HepG2 (cell line): ENCODE measurements around the gene FYTTD1. TPM values are rescaled to one million over a fixed set of nuclear protein-coding genes. Genes with fewer than 3 reads are reported as not detected.

Source experiments
- E2F5 ChIP-seq: sonication (generic); formaldehyde crosslinking; conservative IDR thresholded peaks from 2 replicates; pipeline ENCODE4 v1.4.0; 2020; ENCODE audit warnings: missing genetic modification reagents
- GATAD2A ChIP-seq: IDR thresholded peaks from 2 replicates; pipeline ENCODE4 v1.6.1; 2016
- HOXA3 ChIP-seq: sonication (generic); formaldehyde crosslinking; IDR thresholded peaks from 2 replicates; pipeline ENCODE4 v1.5.0; 2020; ENCODE audit warnings: missing genetic modification reagents
- THAP8 ChIP-seq: sonication (generic); formaldehyde crosslinking; IDR thresholded peaks from 2 replicates; pipeline ENCODE4 v1.5.1; 2020; ENCODE audit warnings: missing genetic modification reagents, mild to moderate bottlenecking, borderline replicate concordance
- ZNF329 ChIP-seq: sonication (generic); formaldehyde crosslinking; IDR thresholded peaks from 2 replicates; pipeline ENCODE4 v1.9.0; 2021; ENCODE audit warnings: low read depth, mild to moderate bottlenecking, missing genetic modification reagents
- ZNF780A ChIP-seq: sonication (generic); formaldehyde crosslinking; IDR thresholded peaks from 2 replicates; pipeline ENCODE4 v1.8.0; 2022; ENCODE audit warnings: mild to moderate bottlenecking, missing genetic modification reagents, moderate library complexity
- polyA plus RNA-seq, 8 experiments: library from polyadenylated mRNA; depleted of rRNA in 3 of 8; stranded (reverse) in 7 of 8; unstranded in 1 of 8; fragments of >200 nt; fragmentation: Illumina TruSeq in 4 of 8; extraction: Trizol in 4 of 8; gene quantifications; 2 replicates each; pipeline versions ENCODE4 v1.2.1 to v1.2.3, GENCODE V29; 2011 to 2016; ENCODE audit warnings: low read depth in 4 of 8, missing spikeins in 1 of 8, mixed read lengths in 1 of 8; ENCODE audit not compliant: insufficient read depth in 1 of 8
- total RNA-seq, 5 experiments: library from RNA; depleted of rRNA; stranded (reverse); fragments of >200 nt; fragmentation: Illumina TruSeq; extraction: Trizol; gene quantifications; 2 replicates each; pipeline ENCODE4 v1.2.3, GENCODE V29; 2016; ENCODE audit warnings: low read depth in 1 of 5
- TF ChIP-seq, protein P1 (sequence below): sonication (generic); formaldehyde crosslinking; IDR thresholded peaks from 2 replicates; pipeline ENCODE4 v1.5.0; 2020; ENCODE audit warnings: mild to moderate bottlenecking, missing genetic modification reagents, borderline replicate concordance
- TF ChIP-seq, protein P2 (sequence below): sonication (generic); formaldehyde crosslinking; IDR thresholded peaks from 2 replicates; pipeline ENCODE4 v1.8.0; 2022; ENCODE audit warnings: missing genetic modification reagents, mild to moderate bottlenecking, borderline replicate concordance
- TF ChIP-seq, protein P3 (sequence below): sonication (generic); formaldehyde crosslinking; IDR thresholded peaks from 2 replicates; pipeline ENCODE4 v1.4.0; 2020; ENCODE audit warnings: missing genetic modification reagents

The FYTTD1 gene
- total and polyA plus RNA-seq, 2 of the 13 experiments (the other 11 are each of a cell fraction or from before 2014, with no cell fraction given), result 6.5 to 28.8 TPM

DNA sequence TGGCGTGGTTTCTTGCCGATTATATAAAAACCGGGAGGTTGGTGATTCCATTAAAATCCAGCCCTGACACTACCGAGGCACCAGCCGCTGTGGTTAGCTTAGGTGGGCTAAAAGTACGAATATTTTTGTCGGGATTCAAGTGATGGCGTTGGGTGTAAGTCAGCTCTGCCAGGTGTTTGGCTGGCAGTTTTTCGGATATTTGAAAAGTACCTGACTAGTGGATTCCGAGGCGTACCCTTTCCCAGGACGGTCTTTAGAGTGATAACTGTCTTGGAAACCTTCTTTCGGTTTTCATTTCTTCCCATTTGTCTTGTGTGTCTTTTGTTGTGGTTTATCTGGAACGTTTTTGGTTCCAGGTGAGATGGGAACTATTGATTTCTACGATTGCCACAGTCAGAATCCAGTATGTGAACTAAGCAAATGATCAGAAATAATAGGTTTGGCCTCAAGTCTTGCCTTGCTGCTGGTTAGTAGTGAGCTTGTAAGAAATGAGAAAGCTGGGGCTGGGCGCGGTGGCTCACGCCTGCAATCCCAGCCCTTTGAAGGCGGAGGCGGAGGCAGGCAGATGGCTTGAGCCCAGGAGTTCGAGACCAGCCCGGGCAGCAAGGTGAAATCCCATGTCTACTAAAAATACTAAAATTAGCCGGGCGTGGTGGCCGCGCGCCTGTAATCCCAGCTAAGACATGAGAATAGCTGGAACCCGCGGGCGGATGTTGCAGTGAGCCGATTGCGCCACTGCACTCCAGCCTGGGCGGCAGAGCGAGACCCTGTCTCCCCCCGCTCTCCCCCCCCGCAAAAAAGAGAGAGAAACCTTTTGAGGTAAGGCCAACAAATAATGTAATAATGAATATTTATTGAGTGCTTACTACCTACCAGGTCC is 1.4 kb downstream of the FYTTD1 start (continued):
- TF ChIP-seq, protein P1, sequence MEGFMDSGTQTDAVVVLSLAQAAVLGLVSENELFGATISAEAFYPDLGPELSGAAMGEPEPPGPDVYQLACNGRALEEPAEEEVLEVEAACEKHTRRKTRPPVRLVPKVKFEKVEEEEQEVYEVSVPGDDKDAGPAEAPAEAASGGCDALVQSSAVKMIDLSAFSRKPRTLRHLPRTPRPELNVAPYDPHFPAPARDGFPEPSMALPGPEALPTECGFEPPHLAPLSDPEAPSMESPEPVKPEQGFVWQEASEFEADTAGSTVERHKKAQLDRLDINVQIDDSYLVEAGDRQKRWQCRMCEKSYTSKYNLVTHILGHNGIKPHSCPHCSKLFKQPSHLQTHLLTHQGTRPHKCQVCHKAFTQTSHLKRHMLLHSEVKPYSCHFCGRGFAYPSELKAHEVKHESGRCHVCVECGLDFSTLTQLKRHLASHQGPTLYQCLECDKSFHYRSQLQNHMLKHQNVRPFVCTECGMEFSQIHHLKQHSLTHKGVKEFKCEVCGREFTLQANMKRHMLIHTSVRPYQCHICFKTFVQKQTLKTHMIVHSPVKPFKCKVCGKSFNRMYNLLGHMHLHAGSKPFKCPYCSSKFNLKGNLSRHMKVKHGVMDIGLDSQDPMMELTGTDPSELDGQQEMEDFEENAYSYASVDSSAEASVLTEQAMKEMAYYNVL, result no peak
- no peak for TF ChIP-seq THAP8 (CRISPR knock-in tag)
- no peak for TF ChIP-seq ZNF780A (CRISPR knock-in tag)
- TF ChIP-seq HOXA3 (CRISPR knock-in tag), result no peak
- TF ChIP-seq, protein P2, sequence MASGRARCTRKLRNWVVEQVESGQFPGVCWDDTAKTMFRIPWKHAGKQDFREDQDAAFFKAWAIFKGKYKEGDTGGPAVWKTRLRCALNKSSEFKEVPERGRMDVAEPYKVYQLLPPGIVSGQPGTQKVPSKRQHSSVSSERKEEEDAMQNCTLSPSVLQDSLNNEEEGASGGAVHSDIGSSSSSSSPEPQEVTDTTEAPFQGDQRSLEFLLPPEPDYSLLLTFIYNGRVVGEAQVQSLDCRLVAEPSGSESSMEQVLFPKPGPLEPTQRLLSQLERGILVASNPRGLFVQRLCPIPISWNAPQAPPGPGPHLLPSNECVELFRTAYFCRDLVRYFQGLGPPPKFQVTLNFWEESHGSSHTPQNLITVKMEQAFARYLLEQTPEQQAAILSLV (CRISPR knock-in tag), result no peak
- no peak for TF ChIP-seq GATAD2A
- TF ChIP-seq E2F5, result no peak
- no peak for TF ChIP-seq ZNF329 (CRISPR knock-in tag)
- TF ChIP-seq, protein P3, sequence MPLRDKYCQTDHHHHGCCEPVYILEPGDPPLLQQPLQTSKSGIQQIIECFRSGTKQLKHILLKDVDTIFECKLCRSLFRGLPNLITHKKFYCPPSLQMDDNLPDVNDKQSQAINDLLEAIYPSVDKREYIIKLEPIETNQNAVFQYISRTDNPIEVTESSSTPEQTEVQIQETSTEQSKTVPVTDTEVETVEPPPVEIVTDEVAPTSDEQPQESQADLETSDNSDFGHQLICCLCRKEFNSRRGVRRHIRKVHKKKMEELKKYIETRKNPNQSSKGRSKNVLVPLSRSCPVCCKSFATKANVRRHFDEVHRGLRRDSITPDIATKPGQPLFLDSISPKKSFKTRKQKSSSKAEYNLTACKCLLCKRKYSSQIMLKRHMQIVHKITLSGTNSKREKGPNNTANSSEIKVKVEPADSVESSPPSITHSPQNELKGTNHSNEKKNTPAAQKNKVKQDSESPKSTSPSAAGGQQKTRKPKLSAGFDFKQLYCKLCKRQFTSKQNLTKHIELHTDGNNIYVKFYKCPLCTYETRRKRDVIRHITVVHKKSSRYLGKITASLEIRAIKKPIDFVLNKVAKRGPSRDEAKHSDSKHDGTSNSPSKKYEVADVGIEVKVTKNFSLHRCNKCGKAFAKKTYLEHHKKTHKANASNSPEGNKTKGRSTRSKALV (CRISPR knock-in tag), result 0 out of 2 replicates have a peak, but pooled peaks have one; percentile 35
